HG03460 (cell line): ENCODE measurements around the gene LRPPRC.
"Not testable (repeated sequence)": the region's sequence is repeated elsewhere in the genome, so short reads cannot be mapped to it uniquely, and the experiment has no call there.

Experiments used
- ATAC-seq: cut with Tn5 transposase; IDR thresholded peaks from one replicate; pipeline ENCODE4 v1.9.1; 2021; ENCODE audit not compliant: unreplicated experiment

LRPPRC gene

GRCh38 chr2:43924463-43924862 lies 71.3 kb downstream of the LRPPRC start:
- no peak for ATAC-seq

GRCh38 chr2:43911136-43911790 lies 84.5 kb downstream of the LRPPRC start:
- ATAC-seq = not testable (repeated sequence)

DNA sequence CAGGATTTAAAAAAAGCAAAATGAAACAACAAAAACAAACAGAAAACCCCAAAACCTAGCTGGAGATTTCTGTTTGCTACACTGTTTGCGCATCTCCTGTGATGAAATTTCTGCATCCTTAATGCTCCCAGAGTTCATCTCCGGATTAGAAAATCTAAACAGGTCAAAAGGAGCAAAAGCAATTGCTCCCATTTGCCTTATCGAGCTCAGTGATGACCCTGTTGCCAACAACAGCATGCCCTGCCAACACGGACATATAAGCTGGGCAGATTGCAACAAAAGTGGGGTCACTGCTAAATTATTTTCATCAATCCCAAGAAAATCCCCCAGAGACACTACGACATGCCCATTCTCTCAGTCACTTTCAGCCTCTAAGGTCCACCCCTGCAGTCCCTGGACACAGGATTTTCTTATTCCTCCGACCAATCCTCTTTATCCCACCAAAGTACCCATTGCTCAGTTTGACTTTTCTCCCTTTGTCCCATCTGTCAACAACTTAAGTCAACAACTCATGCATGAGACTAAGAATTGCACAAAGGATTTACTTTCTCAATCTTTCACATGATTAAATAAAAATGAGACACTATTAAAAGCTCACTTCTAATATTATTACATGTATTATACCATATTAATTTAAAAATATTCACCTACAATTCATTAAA lies 89.2 kb downstream of the LRPPRC start:
- no peak for ATAC-seq

- no peak for ATAC-seq
Measured at GRCh38 chr2:43905871-43906270, 89.9 kb downstream of the LRPPRC start.

DNA sequence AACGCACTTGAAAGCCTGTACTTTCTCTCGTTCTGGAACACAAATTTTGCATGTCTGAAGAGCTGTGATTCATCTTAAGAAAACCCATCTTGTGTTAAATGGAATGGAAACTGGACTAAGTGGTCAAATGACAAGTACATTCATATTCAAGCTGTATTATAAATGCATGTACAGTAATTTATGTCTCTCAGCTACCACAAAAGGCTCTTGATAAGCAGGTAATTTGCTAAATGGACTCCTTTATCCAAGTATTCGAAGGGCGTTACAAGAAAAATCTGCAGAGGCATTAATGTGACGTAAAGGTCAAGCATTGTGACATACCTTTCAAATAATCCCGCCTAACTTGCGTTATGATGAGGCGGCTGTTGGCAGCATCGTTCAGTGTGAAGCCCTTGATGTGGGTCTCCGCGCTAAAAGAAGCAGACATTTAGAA lies 90.4 kb downstream of the LRPPRC start:
- ATAC-seq = no peak

GRCh38 chr2:43899589-43899988 lies 96.2 kb downstream of the LRPPRC start:
- ATAC-seq = no peak

- no peak for ATAC-seq
Measured at GRCh38 chr2:43898838-43899346, 96.9 kb downstream of the LRPPRC start.

- no peak for ATAC-seq
Measured at GRCh38 chr2:43898134-43898837, 97.5 kb downstream of the LRPPRC start.

DNA sequence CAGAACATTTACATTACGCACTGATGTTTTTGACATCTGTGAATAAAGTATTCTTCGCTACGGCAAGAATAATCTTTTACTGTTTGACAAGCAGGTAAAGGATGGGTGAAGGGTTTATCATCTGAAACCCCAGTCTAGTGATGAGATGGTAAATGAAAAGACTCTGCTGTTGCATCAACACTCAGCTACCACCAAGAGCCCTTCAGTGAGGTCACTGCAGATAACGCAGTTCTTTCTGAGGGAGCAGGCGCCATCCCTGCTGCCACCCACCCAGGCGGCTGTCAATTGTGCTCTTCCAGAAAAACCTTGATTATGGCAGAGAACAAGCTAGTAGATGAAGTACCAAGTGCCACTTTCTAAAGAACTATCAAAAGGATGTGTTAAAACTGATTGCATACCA lies 98.3 kb downstream of the LRPPRC start:
- no peak for ATAC-seq

DNA sequence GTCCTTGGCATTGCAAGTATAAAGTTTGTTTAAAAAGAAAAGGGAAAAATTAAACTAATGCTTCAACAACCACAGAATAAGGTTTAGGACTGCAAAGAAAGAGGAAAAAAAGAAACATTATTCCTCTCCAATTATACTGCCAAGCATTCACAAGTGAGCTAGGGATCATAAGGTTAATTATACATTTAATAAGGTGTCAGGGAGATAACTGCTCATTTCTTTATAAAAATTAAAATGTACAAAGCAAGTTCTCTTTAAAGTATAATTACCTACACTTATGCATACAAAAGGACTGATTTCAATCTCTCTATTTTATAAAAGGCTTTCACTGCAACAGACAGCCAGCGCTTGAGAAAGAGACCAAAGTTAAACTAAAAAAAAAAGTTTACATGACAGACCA lies 98.9 kb downstream of the LRPPRC start:
- no peak for ATAC-seq

DNA sequence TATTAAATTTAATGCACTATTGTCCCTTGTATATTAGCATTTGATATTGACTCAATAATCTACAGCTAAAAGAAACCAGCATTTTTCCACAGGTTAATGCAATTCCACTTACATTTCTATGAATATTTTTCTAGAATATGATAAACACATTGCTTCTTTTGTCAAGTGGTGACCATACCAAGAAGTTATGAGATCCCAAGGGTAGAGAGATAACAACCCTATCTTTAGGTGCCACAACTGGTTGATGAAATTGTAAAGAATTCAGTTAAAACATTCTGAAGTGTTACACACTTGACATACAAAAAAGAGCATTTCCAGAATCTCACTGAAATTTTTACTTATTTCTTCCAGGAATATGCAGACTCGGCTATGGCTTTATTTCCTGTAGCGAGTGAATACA lies 101.0 kb downstream of the LRPPRC start:
- ATAC-seq = no peak

DNA sequence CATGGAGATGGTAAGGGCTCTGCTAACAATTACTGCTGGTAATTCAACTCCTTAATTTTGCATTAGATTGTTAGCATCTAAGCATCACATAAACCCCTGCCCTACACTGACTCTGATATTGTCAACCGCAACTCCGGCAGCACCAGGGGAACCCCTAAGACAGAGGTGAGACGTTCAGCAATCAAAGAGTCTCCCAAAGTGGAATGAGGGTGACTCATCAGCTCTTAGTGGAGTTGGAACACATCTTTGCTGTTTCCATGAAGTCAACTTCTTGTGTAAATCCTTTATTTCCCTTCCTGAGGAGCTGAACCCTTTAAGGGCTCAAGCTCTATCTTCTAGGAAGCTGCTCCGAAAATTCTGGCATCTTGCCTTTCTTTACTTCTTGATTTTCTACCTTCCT lies 104.9 kb downstream of the LRPPRC start:
- no peak for ATAC-seq

DNA sequence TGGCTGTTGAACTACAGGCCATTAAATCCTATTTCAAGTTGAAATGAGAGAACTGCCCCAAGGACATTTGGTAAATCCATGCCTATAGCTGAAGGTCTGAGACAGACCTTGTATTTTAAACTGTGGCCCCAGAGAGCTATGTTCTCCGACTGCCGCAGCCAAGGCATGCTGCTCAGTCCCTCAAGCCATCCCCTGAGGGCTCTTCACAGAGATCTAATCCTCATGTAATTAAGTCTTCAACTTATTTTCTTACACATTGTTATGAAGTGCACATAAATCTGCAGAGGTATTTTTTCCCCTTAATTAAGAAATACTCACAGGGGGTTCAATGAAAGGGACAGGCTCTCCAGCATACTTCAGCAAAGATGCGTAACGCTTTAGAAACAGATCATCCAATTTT lies 106.4 kb downstream of the LRPPRC start:
- no peak for ATAC-seq

- no peak for ATAC-seq
Measured at GRCh38 chr2:43887176-43887575, 108.6 kb downstream of the LRPPRC start.

- ATAC-seq = no peak
Measured at GRCh38 chr2:43885132-43885632, 110.6 kb downstream of the LRPPRC start.

DNA sequence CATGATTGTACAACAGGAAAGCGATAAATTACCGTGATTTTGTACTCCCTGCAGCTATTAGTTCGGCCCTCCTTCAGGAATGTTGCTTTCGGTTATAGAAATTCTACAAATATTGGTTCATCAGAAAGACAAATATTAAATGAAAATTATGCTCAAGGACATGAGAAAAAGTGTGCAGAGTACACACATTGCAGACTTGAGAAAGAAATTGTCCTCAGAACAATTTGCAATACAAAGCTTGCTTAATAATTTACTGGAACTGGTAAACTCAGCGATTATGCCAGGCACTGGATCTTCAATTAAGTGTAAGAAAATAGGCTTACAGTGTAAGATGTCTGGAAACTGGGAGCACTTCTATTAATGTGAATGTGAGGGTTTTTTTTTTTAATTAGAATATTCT lies 111.1 kb downstream of the LRPPRC start:
- no peak for ATAC-seq

- ATAC-seq = no peak
Measured at GRCh38 chr2:43882312-43882711, 113.5 kb downstream of the LRPPRC start.

GRCh38 chr2:43880952-43881351 lies 114.8 kb downstream of the LRPPRC start:
- ATAC-seq = no peak

DNA sequence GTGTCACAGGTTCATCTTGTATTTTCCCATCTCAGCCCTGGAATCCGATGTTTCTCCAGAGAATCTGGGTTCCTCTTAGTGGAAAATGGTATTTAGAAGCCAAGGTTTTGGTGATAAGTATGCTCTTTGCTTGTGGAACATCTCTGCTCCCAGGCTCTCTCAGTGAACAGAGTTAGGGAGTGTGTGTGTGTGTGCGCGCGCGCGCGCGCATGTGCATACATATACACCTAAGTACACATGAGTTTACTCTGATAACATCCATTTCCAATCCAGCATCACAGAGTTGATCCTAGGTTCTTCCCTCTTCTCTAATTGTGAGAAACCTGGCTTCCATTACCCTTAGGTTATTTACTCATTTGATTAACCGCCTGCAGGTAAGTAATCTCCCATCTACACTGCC lies 115.3 kb downstream of the LRPPRC start:
- ATAC-seq = no peak

- ATAC-seq = no peak
Measured at GRCh38 chr2:43879261-43879660, 116.5 kb downstream of the LRPPRC start.

DNA sequence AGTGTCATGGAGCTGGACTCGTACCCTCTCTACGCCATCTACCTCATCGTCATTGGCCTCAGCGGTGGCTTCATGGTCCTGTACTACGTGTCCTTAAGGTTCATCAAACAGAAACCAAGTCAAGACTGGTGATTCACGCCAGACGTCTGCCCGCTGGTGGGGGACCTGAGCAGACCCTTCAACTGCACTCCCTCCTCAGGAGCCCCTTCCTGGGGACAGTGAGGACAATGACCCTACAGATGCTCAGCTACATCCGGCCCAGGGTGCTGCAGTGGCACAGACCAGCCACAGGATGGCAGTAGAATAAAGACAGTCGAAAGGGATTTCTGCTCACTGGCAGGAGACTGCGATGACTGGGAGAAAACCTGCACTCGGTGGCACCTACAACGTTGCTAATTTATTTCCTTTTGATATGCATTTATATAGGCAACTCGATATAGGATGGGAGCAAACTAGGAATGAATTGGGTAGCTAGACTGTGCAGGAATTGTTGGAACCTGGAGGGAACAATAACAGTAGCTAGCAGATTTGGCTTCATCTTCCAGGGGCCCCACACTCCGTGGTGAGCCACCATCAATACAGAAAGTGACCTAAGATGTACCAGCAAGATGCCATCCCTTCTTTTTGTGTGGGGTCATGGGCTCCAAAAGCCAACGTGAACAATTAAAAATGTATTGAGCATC lies 117.9 kb downstream of the LRPPRC start:
- ATAC-seq = peak; percentile 88
